Type B pancreatic cell (in vitro differentiated cells): ENCODE measurements around the gene RAB14. TPM values are rescaled to one million over a fixed set of nuclear protein-coding genes. Genes with fewer than 3 reads are reported as not detected.

Experiments used
- DNase-seq: peaks from one replicate; pipeline ENCODE4 v3.0.0; 2021; ENCODE audit warnings: mixed read lengths; ENCODE audit not compliant: unreplicated experiment; ENCODE audit errors: extremely low spot score
- H3K27ac Mint-ChIP-seq: 2 replicates; pipeline ENCODE4 v1.8.0; 2021; ENCODE audit warnings: mild to moderate bottlenecking, mixed read lengths
- H3K27me3 Mint-ChIP-seq: 2 replicates; pipeline ENCODE4 v1.8.0; 2021; ENCODE audit warnings: mixed read lengths
- H3K36me3 Mint-ChIP-seq: 2 replicates; pipeline ENCODE4 v1.8.0; 2021; ENCODE audit warnings: mixed read lengths
- H3K4me1 Mint-ChIP-seq: one replicate; pipeline ENCODE4 v1.8.0; 2021; ENCODE audit warnings: mixed read lengths; ENCODE audit not compliant: unreplicated experiment
- H3K4me3 Mint-ChIP-seq: 2 replicates; pipeline ENCODE4 v1.8.0; 2021; ENCODE audit warnings: mild to moderate bottlenecking, mixed read lengths
- H3K9me3 Mint-ChIP-seq: 2 replicates; pipeline ENCODE4 v1.8.0; 2021; ENCODE audit warnings: mixed read lengths
- total RNA-seq: library from RNA; stranded (reverse); gene quantifications from 2 replicates; pipeline ENCODE4 v1.2.1, GENCODE V29; 2021; ENCODE audit warnings: low replicate concordance
- TF ChIP-seq, protein P1 (sequence below): fragments of 200-600 bp; sonication (generic); conservative IDR thresholded peaks from 2 replicates; pipeline ENCODE4 v1.5.0; 2021; ENCODE audit warnings: antibody characterized with exemption, mild to moderate bottlenecking

Gene RAB14
- total RNA-seq, 1 donor from 2014 or later: 59.4 TPM

DNA sequence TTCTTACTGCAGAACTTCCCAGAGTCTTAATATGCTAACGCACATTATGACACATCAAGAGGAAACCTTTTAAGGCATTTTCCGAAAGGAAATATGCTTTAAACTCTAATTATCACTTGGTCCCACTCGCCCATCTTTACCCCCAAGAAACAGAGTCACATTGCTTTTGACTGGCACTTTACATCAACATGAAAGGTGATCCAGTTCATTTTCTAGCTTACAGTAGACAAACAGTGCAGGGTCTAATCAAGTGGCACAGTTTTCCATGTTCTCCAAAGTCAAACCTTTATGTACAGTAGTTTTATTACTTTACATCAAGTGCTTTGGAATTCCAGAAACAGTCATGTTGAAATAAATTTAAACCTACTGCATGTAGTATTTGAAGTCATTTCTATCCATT lies 12.0 kb downstream of the RAB14 start:
- no peak for DNase-seq
- H3K36me3 Mint-ChIP-seq: peaks cover 17% of the 10 kb centered on the region
- no peaks in the 10 kb centered on the region for H3K27me3 Mint-ChIP-seq
- no peak overlapping the region for H3K4me3 Mint-ChIP-seq
- H3K9me3 Mint-ChIP-seq: no peaks in the 10 kb centered on the region
- H3K27ac Mint-ChIP-seq: no peak overlapping the region
- H3K4me1 Mint-ChIP-seq: peaks cover 30% of the 10 kb centered on the region
- TF ChIP-seq, protein P1, sequence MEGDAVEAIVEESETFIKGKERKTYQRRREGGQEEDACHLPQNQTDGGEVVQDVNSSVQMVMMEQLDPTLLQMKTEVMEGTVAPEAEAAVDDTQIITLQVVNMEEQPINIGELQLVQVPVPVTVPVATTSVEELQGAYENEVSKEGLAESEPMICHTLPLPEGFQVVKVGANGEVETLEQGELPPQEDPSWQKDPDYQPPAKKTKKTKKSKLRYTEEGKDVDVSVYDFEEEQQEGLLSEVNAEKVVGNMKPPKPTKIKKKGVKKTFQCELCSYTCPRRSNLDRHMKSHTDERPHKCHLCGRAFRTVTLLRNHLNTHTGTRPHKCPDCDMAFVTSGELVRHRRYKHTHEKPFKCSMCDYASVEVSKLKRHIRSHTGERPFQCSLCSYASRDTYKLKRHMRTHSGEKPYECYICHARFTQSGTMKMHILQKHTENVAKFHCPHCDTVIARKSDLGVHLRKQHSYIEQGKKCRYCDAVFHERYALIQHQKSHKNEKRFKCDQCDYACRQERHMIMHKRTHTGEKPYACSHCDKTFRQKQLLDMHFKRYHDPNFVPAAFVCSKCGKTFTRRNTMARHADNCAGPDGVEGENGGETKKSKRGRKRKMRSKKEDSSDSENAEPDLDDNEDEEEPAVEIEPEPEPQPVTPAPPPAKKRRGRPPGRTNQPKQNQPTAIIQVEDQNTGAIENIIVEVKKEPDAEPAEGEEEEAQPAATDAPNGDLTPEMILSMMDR: no peak

DNA sequence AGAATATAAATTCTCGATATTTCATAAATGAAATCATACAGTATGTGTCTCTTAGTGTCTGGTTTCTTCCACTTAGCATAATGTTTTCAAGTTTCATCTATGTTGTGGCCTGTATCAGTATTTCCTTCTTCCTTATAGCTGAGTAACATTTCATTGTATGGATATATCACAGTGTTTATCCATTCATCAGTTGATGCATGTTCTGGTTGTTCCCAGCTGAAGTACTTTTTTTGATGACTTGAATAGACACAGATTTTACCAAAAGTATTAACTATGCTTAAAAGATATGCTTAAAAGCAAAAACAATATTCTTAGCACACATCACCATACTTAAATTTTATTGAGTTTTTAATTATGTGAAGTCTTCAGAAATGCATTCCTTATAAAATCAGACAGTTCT lies 12.7 kb downstream of the RAB14 start:
- no peak overlapping the region for H3K4me3 Mint-ChIP-seq
- H3K27me3 Mint-ChIP-seq: no peaks in the 10 kb centered on the region
- H3K36me3 Mint-ChIP-seq: peaks cover 17% of the 10 kb centered on the region
- TF ChIP-seq, protein P1: no peak
- no peaks in the 10 kb centered on the region for H3K9me3 Mint-ChIP-seq
- no peak overlapping the region for H3K27ac Mint-ChIP-seq
- DNase-seq: no peak
- H3K4me1 Mint-ChIP-seq: peaks cover 26% of the 10 kb centered on the region

GRCh38 chr9:121187636-121188305 lies 13.9 kb downstream of the RAB14 start:
- H3K36me3 Mint-ChIP-seq: peaks cover 23% of the 10 kb centered on the region
- H3K27me3 Mint-ChIP-seq: no peaks in the 10 kb centered on the region
- H3K4me3 Mint-ChIP-seq: no peak overlapping the region
- no peak overlapping the region for H3K27ac Mint-ChIP-seq
- no peak for DNase-seq
- H3K4me1 Mint-ChIP-seq: peaks cover 28% of the 10 kb centered on the region
- TF ChIP-seq, protein P1: no peak
- H3K9me3 Mint-ChIP-seq: no peaks in the 10 kb centered on the region

GRCh38 chr9:121185774-121186403 lies 15.8 kb downstream of the RAB14 start:
- H3K4me1 Mint-ChIP-seq: peaks cover 23% of the 10 kb centered on the region
- TF ChIP-seq, protein P1: no peak
- no peak for DNase-seq
- no peaks in the 10 kb centered on the region for H3K9me3 Mint-ChIP-seq
- no peaks in the 10 kb centered on the region for H3K27me3 Mint-ChIP-seq
- no peak overlapping the region for H3K27ac Mint-ChIP-seq
- H3K36me3 Mint-ChIP-seq: peaks cover 31% of the 10 kb centered on the region
- no peak overlapping the region for H3K4me3 Mint-ChIP-seq

- H3K27ac Mint-ChIP-seq: peak overlapping the region; percentile 45
- no peaks in the 10 kb centered on the region for H3K27me3 Mint-ChIP-seq
- H3K4me3 Mint-ChIP-seq: no peak overlapping the region
- TF ChIP-seq, protein P1: no peak
- no peak for DNase-seq
- peaks cover 34% of the 10 kb centered on the region for H3K36me3 Mint-ChIP-seq
- H3K4me1 Mint-ChIP-seq: peaks cover 17% of the 10 kb centered on the region
- H3K9me3 Mint-ChIP-seq: no peaks in the 10 kb centered on the region
These were observed 16.4 kb downstream of the RAB14 start for GRCh38 chr9:121185178-121185745.
